Measurements from ENCODE around the gene TPTE.
"Not testable (repeated sequence)": the region's sequence is repeated elsewhere in the genome, so short reads cannot be mapped to it uniquely, and the experiment has no call there.

TPTE gene

DNA sequence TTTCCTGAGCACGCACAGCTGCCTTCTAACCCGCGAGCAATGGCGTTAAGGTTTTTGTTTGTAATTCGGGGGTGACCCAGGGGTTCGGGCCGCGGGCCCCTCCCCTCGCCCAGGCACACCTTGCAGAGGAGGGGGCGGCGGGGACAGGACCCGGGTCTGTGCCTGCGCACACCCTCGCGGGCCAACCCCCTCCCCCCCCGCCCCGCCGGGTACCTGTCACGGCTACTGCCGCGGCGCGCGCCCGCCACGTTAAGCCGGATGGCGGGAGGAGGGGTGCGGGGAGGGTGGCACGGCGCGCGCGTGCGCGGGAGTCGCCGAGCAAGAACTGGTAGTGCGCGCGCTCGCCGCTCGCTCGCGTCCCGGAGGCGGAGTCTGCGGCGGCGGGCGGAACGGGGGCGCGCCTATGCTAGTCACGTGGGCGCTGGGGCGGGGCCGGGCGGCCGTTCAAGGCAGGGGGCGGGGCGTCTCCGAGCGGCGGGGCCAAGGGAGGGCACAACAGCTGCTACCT is at the start of gene TPTE:
TSS of gene TPTE (plus strand) at position 493 of the 508 bp plus-strand sequence. CDS start 17,141 bp downstream, outside the sequence.
- DNase-seq (ENCODE audit: low spot score): no peak

DNA sequence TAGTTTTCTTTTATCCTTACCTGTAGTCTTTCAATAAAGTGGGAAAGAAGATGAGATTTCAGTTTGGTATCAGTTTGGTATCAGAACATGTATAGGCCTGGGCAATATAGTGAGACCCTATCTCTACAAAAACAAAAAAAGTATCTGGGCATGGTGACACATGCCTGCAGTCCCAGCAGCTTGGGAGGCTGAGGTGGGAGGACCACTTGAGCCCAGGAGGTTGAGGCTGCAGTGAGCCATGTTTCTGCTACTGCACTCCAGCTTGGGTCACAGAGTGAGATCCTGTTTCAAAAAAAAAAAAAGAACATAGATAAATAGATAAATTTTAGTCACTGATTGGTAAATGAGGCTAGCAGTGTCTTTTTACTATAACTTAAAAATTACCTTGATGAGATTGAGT is 49.4 kb upstream of the TPTE start:
- DNase-seq (ENCODE audit: low spot score): not testable (repeated sequence)

DNA sequence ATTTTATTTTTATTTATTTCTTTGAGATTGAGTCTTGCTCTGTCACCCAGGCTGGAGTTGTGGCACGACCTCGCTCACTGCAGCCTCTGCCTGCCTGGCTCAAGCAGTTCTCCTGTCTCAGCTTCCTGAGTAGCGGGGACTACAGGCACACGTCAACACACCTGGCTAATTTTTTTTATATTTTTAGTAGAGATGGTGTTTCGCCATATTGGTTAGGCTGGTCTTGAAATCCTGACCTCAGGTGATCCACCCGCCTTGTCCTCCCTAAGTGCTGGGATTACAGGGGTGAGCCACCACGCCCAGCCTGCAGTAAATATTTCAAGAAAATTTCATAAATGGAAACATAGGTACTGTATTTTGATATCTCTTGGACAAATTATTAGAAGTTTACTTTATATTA is 43.6 kb upstream of the TPTE start:
- not testable (repeated sequence) for DNase-seq (ENCODE audit: low spot score)

DNA sequence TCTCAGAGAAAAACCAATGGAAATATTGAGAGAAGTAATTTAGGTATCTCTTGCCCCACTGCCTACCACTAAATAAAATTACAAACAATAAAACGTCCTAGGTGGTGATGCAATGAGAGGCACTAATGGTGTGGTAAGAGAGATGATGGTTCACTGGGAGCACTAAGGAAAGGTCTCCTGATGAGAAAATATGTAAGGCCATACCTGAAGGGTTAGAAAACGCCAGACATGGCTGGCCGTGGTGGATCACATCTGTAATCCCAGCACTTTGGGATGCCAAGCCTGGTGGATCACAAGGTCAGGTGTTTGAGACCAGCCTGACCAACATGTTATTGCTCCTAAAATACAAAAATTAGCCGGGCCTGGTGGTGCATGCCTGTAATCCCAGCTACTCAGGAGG is 41.5 kb upstream of the TPTE start:
- not testable (repeated sequence) for DNase-seq (ENCODE audit: low spot score)

DNA sequence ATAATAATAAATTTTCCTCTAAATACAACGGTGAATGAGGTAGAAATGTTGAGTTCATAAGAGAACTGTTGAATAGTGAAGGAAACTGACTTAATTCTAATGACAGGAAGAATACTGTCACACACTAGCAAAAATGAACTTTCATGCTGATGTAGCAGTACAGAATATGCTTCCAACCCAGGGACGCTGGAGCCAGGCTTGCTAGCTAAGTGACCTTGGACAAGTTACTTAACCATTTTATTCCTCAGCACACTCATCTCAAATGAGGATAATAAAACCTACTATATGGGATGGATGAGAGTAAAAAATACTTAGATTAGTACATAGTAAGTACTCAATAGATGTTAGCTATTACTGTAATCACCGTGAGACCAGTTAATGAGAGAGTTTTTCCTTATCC is 36.5 kb upstream of the TPTE start:
- DNase-seq (ENCODE audit: low spot score): not testable (repeated sequence)

DNA sequence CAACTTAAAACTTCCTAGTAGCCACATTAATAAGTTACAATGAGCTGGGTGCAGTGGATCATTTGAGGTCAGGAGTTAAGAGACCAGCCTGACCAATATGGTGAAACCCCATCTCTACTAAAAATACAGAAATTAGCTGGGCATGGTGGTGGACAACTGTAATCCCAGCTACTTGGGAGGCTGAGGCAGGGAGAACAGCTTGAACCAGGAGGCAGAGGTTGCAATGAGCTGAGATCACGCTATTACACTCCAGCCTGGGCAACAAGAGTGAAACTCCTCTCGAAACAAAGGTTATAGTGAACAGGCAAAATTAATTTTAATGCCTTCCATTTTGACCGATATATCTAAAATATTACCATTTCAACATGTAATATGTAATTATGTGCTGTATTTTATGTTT is 30.9 kb upstream of the TPTE start:
- DNase-seq (ENCODE audit: low spot score): not testable (repeated sequence)

DNA sequence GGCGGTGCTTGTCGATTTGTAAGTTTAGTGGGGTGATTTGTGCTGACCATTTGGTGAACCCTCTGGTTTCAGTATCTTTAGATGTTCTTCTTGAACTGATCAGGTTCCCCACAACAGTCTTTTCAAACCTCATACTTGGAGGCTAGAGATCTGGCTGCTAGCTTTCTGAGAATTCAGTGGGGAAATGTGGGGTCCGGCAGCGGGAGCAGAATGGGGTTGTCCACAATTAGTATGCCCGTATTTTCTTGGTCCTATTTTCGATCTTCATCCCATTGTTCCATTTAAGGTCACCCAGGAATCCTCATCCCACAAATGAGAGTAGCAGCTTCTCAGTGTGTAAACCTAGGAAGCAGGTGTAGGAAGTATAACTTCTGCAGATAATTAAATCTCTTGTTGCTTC is 10.3 kb upstream of the TPTE start:
- DNase-seq (ENCODE audit: low spot score): no peak

DNA sequence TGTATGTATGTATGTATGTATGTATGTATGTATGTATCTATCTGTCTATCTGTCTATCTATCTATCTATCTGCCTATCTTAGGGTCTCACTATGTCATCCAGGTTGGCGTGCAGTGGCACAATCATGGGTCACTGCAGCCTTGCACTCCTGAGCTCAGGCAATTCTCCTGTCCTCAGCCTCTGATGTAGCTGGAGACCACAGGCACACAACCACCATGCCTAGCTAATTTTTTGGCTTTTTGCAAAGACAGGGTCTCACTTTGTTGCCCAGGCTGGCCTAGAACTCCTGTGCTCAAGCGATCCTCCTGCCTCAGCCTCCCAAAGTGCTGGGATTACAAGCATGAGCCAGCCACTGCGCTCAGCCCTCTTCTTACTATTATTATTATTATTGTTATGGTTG is 4.5 kb upstream of the TPTE start:
- not testable (repeated sequence) for DNase-seq (ENCODE audit: low spot score)

DNA sequence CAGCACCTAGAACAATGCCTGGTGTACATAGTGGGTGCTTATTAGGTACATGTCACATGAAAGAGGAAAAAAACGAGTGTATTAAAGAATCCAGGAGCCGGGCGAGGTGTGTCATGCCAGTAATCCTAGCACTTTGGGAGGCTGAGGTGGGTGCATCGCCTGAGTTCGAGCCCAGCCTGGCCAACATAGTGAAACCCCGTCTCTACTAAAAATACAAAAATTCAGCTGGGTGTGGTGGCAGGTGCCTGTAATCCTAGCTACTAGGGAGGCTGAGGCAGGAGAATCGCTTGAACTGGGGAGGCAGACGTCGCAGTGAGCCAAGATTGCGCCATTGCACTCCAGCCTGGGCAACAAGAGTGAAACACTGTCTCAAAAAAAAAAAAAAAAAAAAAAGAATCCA is 3.5 kb upstream of the TPTE start:
- DNase-seq (ENCODE audit: low spot score): not testable (repeated sequence)

DNA sequence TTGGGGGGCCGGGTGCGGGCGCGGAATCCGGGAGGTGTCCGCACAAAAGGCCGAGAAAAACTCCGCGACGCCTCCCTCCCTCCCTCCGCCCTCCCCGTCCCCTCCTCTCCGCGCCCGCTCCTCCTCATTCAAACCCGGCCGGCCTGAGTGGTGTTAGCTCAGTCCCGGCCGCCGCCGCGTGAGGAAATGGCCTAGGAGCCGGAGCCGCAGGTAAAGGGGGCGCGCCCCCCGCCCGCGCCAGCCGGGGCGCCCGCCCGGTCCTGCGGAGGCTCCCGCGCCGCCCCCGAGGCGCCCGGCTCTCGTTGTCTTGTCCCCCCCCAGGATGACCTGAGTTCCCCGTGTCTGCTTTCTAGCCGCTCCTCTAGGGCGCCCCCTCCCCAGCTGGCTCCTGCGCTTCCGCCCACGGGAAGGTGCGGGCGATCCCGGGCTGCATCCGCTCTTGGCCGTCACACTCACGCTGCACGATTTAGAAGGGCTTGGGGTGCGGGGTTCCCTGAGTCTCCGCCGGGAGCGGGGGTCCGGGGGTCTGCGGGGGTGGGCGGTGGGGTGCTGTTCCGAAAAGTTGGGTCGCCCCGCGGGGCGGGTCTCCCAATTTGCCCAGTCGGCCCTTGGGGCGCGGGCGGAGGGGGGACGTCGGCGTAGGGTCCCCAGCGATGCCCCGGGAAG is 585 bp downstream of the TPTE start:
- DNase-seq (ENCODE audit: low spot score): not testable (repeated sequence)

DNA sequence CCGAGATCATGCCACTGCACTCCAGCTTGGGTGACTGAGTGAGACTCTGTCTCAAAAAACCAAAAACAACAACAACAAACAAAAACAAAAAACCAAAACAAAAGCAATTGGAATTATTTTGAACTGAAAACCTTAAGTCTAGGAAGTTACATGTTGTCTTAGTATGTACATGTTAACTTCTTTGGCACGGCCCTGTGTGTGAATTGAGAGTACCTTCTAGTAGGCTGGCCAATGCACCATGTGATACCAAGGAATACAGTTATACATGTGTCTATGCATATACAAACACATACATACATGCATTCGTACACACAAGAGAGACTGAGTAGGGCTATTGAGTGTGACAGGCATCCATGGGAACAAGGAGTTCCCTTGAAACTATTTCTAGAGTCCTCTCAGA is 18.6 kb downstream of the TPTE start:
- DNase-seq (ENCODE audit: low spot score): no peak

DNA sequence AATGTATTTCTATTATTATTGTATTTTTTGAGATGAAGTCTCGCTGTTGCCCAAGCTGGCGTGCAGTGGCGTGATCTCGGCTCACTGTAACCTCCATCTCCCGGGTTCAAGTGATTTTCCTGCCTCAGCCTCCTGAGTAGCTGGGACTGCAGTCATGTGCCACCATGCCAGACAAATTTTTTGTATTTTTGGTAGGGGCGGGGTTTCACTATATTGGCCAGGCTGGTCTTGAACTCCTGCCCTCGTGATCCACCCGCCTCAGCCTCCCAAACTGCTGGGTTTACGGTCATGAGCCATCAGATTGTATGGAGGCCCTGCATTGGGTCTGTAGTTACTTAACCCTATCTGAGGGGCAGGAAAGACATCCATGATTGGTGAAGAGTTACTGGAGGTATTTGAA is 23.0 kb downstream of the TPTE start:
- DNase-seq (ENCODE audit: low spot score): not testable (repeated sequence)

DNA sequence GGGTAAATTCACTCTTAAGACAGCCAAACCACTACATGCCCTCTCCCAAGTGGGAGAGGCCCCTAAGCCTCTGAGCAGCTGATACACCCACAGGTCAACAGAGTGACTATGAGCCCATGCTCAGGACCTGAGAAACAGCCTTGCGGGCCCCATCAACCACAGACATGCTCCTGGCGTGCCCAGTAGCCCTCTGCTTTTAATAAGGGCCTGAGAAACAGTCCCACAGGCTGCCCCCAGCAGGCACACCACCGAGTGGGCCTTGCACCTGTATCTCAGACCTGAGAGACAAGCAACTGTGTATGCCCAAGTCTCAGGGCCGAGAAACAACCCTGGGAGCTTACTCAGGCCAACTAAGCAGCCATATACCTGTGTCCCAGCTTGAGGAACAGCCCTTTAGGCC is 26.5 kb downstream of the TPTE start:
- not testable (repeated sequence) for DNase-seq (ENCODE audit: low spot score)

DNA sequence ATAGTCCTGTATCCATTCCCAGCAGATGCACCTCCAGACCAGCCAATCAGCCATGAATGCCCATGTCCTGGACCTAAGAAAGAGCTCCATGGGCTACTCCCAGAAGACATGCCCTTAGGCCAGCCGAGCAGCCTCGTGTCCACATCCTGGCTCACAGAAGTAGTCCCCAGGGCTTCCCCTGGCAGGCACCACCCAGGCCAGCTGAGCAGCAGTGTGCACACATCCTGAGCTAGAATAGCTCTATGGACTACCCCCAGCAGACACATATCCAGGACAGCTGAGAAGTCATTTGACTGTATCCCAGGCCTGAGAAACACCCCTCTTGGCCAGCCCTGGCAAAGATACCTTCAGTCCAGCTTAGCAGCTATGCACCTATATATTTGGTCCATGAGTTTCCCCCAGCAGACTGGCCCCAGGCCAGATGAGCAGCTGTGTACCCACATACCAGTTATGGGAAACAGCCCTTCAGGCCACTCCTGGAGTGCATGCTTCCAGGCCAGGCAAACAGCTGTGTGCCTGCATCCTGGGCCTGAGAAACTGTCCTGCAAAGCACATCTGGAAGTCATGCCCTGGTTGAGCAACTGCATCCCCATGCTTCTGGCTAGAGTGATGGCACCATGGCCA is 27.1 kb downstream of the TPTE start:
- DNase-seq (ENCODE audit: low spot score): not testable (repeated sequence)

DNA sequence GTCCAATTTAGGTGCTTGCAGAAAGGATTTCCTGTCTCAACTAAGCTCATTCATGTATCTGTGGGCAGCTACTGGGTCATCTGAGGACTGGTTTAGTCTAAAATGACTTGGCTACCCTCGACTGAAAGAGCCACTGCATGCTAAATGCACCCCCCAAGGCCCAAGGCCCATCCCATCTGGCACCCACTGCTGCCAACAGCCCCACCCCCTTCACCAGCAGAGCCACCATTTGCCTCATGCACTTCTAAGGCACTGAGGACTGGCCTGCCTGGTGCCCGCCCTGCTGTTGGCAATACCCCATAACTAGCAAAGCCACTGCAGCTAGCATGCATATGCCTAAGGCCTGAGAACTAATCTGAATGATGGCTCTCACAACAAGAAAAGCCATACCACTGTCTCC is 49.4 kb downstream of the TPTE start:
- DNase-seq (ENCODE audit: low spot score): not testable (repeated sequence)

DNA sequence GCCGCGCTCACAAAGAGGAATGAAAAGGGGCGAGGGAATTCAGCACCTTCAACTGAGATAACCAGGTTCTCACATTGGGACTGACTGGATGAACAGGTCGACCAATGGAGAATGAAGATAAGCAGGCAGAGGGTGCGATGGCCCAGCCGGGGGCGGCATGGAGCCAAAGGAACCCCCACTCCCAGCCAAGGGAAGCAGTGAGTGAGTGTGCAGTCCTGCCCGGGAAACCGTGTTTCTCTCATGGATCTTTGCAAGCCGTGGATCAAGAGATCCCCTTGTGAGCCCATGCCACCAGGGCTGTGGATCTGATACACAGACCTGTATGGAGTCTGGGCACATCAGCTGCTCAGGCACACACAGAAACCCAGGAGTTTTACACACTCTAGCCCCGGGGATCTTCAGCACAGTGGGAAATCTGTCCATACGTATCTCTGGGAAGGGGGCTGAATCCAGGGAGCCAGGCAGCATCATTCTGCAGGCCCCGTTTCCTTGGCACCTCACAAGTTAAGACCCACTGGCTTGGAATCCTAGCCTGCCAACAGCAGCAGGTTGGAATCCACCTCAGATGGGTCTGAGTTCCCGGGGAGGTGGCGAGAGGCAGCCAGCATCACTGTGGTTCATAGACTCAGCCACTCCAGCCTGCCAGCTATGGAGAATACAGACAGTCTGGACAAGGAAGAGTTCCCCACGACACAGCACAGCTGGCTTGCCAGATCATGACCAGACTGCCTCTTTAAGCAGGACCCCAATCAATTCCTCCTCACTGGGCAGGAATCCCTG is 53.3 kb downstream of the TPTE start:
- DNase-seq (ENCODE audit: low spot score): not testable (repeated sequence)

DNA sequence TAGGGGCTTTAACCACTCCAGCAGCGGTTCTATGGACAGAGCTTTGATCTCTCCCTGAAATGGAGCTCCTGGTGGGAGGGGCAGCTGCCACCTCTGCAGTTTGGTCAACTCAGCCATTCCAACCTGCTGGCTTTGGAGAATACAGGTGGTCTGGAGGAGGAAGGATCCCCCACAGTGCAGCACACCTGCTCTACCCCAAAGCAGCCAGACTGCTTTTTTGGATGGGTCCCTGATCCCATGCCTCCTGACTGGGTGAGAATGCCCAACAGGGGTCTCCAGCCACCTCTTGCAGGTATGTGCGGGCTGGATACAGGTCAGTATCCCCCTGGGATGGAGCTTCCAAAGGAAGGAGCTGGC is 53.9 kb downstream of the TPTE start:
- no peak for DNase-seq (ENCODE audit: low spot score)

DNA sequence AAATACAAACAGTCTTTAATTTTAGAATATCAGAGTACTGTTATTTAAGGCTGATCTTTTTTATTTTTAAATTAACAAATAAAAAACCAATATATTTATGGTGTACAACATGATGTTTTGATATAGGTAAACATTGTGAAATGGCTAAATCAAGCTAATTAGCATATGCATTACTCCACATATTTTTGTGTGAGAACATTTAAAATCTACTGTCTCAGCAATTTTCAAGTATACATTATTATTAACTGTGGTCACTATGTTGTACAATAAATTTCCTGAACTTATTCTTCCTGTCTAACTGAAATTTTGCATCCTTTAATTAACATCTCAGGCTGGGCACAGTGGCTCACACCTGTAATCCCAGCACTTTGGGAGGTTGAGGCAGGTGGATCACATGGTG is 57.5 kb downstream of the TPTE start:
- not testable (repeated sequence) for DNase-seq (ENCODE audit: low spot score)

DNA sequence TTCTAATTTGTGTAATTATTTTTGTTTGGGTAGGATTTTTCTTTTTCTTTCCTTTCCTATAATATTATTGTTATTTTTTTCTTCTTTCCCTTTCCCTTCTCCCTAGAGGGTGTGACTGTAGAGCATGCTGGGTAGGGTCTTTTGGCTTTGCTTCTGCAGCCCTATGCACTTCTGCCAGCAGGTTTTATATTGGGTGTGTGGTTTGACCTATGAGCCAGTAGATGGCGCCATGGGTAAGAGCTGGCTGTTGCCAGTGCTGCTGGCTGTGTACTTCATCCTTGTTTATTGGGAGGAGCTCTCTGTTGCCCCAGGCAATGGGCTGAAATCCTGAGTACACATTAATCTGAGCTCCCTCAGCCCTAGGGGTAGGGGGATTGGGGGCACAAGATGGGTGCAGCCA is 67.7 kb downstream of the TPTE start:
- not testable (repeated sequence) for DNase-seq (ENCODE audit: low spot score)

DNA sequence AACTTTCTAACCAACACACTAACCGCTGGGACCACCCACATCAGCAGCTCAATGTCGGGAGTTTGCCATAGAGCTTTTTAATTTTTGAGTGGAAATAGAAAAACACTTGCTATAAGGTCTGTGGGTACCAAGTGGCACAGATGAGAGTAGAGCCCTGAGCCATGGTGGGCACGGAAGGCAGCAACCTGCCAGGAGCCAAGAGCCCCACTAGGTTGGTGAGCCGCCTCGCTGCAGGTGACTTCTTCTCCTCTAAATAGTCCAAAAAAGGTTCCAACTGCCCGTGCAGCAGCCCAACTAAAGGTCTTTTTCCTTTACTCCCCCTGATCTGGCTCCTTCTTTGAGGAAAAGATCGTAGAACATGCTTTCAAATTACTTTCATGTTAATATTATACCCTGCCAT is 85.7 kb downstream of the TPTE start:
- not testable (repeated sequence) for DNase-seq (ENCODE audit: low spot score)

DNA sequence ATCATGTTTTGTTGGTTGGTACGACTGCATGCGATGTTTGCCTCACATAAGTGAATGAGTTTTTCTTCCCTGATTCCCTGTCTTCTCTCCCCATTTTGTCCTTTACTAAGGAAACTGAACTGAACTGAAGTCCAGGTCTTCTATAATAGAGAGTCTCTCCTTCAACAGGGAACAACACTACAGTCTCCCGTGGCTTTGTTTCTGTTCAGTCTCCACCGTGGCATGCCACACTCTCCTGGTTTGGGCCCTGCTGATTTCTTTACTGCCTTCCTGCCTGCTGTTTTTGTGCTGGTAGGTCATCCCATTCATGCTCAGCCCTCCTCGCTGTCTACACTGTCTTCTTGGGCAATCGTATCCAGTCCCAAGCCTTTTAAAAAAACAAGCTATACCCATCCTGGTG is 92.9 kb downstream of the TPTE start:
- not testable (repeated sequence) for DNase-seq (ENCODE audit: low spot score)

DNA sequence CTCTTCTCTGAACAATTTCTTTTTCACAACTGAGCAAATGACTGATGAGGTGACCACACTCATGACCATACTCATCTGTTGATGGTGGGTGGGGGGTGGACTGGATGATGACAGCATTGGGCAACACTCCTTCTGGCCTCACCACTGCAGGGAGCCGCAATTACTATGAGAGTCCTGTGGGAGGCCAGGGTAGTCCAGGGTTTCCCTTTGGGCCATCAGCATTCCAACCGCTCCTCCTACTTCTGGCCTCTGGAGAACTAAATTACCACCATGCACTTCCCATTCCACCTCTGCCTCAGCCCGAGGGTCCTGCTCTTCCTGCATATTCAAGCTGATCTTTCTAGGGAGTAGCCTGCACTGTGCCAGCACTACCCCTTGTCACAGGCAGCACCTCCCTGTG is 94.7 kb downstream of the TPTE start:
- not testable (repeated sequence) for DNase-seq (ENCODE audit: low spot score)

DNA sequence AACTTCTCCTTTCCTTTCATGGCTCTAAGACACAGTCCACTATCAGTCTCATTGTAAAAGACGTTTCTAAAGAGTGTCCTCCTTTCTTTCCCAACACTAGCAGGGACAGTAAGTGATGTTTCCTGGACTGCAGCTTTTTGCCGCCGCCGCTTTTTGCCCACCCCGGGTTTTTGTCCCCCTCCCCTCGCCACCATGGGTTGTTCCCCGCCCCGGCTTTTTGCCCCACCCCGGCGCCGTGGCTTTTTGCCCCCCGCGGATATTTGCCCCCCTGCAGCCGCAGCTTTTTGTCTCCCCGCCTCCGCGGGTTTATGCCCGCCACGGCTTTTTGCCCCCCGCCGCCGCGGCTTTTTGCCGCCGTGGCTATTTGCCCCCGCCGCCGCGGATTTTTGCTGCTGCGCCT is 95.2 kb downstream of the TPTE start:
- no peak for DNase-seq (ENCODE audit: low spot score)
